ENCODE data around the gene RNGTT. TPM values are rescaled to one million over a fixed set of nuclear protein-coding genes. Genes with fewer than 3 reads are reported as not detected.

The RNGTT gene
- total and polyA plus RNA-seq, 2 experiments from 2014 or later, result 9.2 to 21.5 TPM

- H3K4me3 ChIP-seq, result no peak overlapping the region
- in situ Hi-C loops (cut with MboI), result loop anchor here (25.0 kb wide), 1 partner anchor 936 kb away; no protein-coding TSS in a partner anchor
- no peaks in the 10 kb centered on the region for H3K9me2 ChIP-seq (ENCODE audit: insufficient read depth)
- no peaks in the 10 kb centered on the region for H4K20me1 ChIP-seq (ENCODE audit: insufficient read depth)
- WGBS, 2 experiments (ENCODE audit: low coverage in 1 of 2, low lambda C conversion rate in 2 of 2, missing lambda C conversion rate in 2 of 2), result 53 to 74% methylated on average over 1 of the region's 1 CpG
- TF ChIP-seq EZH2 (IDR thresholded peaks at IDR 0.05; ENCODE audit: insufficient read depth, poor library complexity, severe bottlenecking) (no peak), EZH2phosphoT487 (IDR thresholded peaks at IDR 0.05; ENCODE audit: insufficient read depth, low read depth) (no peak)
- H3K9me3 ChIP-seq (ENCODE audit: low read depth), result no peaks in the 10 kb centered on the region
- H3K27me3 ChIP-seq (replicated peaks; ENCODE audit: insufficient read depth), result no peaks in the 10 kb centered on the region
- no peak overlapping the region for H3K9ac ChIP-seq
- no peak overlapping the region for H3K4me2 ChIP-seq (ENCODE audit: unreplicated experiment)
- H3F3A ChIP-seq (ENCODE audit: insufficient read depth), result peaks cover 14% of the 10 kb centered on the region; the same call in 1 of the 2 replicates
- H2AFZ ChIP-seq, result no peak overlapping the region
- peaks cover 24% of the 10 kb centered on the region for H3K4me1 ChIP-seq (ENCODE audit: insufficient read depth)
- DNase-seq, result no peak
- no peaks in the 10 kb centered on the region for H3K36me3 ChIP-seq (ENCODE audit: low read depth)
- H3K79me2 ChIP-seq (ENCODE audit: insufficient read depth), result peaks cover 6% of the 10 kb centered on the region; the same call in 1 of the 2 replicates
- no peak overlapping the region for H3K27ac ChIP-seq
Measured at GRCh38 chr6:88872962-88873361, 90.5 kb downstream of the RNGTT start.

GRCh38 chr6:88871498-88871897 lies 91.9 kb downstream of the RNGTT start:
- Histone ChIP-seq H4K20me1 (ENCODE audit: insufficient read depth) (no peaks in the 10 kb centered on the region), H3K4me1 (ENCODE audit: insufficient read depth) (peaks cover 31% of the 10 kb centered on the region), H3K4me3 (no peak overlapping the region), H3K4me2 (ENCODE audit: unreplicated experiment) (no peak overlapping the region), H3K9me2 (ENCODE audit: insufficient read depth) (no peaks in the 10 kb centered on the region), H3K9me3 (ENCODE audit: low read depth) (no peaks in the 10 kb centered on the region), H3F3A (ENCODE audit: insufficient read depth) (peaks cover 14% of the 10 kb centered on the region; the same call in 1 of the 2 replicates), H3K36me3 (ENCODE audit: low read depth) (no peaks in the 10 kb centered on the region), H3K27ac (no peak overlapping the region), H2AFZ (no peak overlapping the region), H3K79me2 (ENCODE audit: insufficient read depth) (peaks cover 6% of the 10 kb centered on the region; the same call in 1 of the 2 replicates), H3K9ac (no peak overlapping the region), H3K27me3 (replicated peaks; ENCODE audit: insufficient read depth) (no peaks in the 10 kb centered on the region)
- no peak for DNase-seq
- in situ Hi-C loops (cut with MboI), result loop anchor here (25.0 kb wide), 1 partner anchor 934 kb away; no protein-coding TSS in a partner anchor
- 51 to 55% methylated on average over 3 of the region's 3 CpGs for WGBS, 2 experiments (ENCODE audit: low coverage in 1 of 2, low lambda C conversion rate in 2 of 2, missing lambda C conversion rate in 2 of 2)
- no peak for TF ChIP-seq EZH2phosphoT487 (IDR thresholded peaks at IDR 0.05; ENCODE audit: insufficient read depth, low read depth)

GRCh38 chr6:88870717-88871330 lies 92.6 kb downstream of the RNGTT start:
- Histone ChIP-seq H3K4me3 (no peak overlapping the region), H3K36me3 (ENCODE audit: low read depth) (no peaks in the 10 kb centered on the region), H2AFZ (no peak overlapping the region), H3F3A (ENCODE audit: insufficient read depth) (peaks cover 14% of the 10 kb centered on the region; the same call in 1 of the 2 replicates), H3K79me2 (ENCODE audit: insufficient read depth) (peaks cover 6% of the 10 kb centered on the region; the same call in 1 of the 2 replicates), H3K4me2 (ENCODE audit: unreplicated experiment) (no peak overlapping the region), H3K9me3 (ENCODE audit: low read depth) (no peaks in the 10 kb centered on the region), H3K27ac (no peak overlapping the region), H3K9ac (no peak overlapping the region), H3K27me3 (replicated peaks; ENCODE audit: insufficient read depth) (no peaks in the 10 kb centered on the region), H3K4me1 (ENCODE audit: insufficient read depth) (peaks cover 31% of the 10 kb centered on the region), H4K20me1 (ENCODE audit: insufficient read depth) (no peaks in the 10 kb centered on the region), H3K9me2 (ENCODE audit: insufficient read depth) (no peaks in the 10 kb centered on the region)
- WGBS, 2 experiments (ENCODE audit: low coverage in 1 of 2, low lambda C conversion rate in 2 of 2, missing lambda C conversion rate in 2 of 2), result 0 to 6% methylated on average over 1 of the region's 1 CpG
- in situ Hi-C loops (cut with MboI), result loop anchor here (25.0 kb wide), 1 partner anchor 934 kb away; no protein-coding TSS in a partner anchor
- no peak for TF ChIP-seq EZH2 (IDR thresholded peaks at IDR 0.05; ENCODE audit: insufficient read depth, poor library complexity, severe bottlenecking)
- TF ChIP-seq EZH2phosphoT487 (IDR thresholded peaks at IDR 0.05; ENCODE audit: insufficient read depth, low read depth), result no peak
- peak; percentile 70 for DNase-seq

GRCh38 chr6:88869263-88870020 lies 94.0 kb downstream of the RNGTT start:
- in situ Hi-C loops (cut with MboI), result loop anchor here (25.0 kb wide), 1 partner anchor 932 kb away; no protein-coding TSS in a partner anchor
- Histone ChIP-seq H4K20me1 (ENCODE audit: insufficient read depth) (no peaks in the 10 kb centered on the region), H3K36me3 (ENCODE audit: low read depth) (no peaks in the 10 kb centered on the region), H3K4me3 (0 out of 2 replicates have a peak overlapping the region, but pooled peaks have one; percentile 2), H3K27me3 (replicated peaks; ENCODE audit: insufficient read depth) (no peaks in the 10 kb centered on the region), H3K9me3 (ENCODE audit: low read depth) (no peaks in the 10 kb centered on the region), H3K79me2 (ENCODE audit: insufficient read depth) (peaks cover 6% of the 10 kb centered on the region; the same call in 1 of the 2 replicates), H3K9me2 (ENCODE audit: insufficient read depth) (no peaks in the 10 kb centered on the region), H2AFZ (no peak overlapping the region), H3K27ac (peak overlapping the region; percentile 33), H3K9ac (peak overlapping the region; percentile 3; the same call in 1 of the 2 replicates), H3F3A (ENCODE audit: insufficient read depth) (peaks cover 14% of the 10 kb centered on the region; the same call in 1 of the 2 replicates), H3K4me2 (ENCODE audit: unreplicated experiment) (peak overlapping the region; percentile 49), H3K4me1 (ENCODE audit: insufficient read depth) (peaks cover 31% of the 10 kb centered on the region)
- TF ChIP-seq EZH2phosphoT487 (IDR thresholded peaks at IDR 0.05; ENCODE audit: insufficient read depth, low read depth) (no peak), EZH2 (IDR thresholded peaks at IDR 0.05; ENCODE audit: insufficient read depth, poor library complexity, severe bottlenecking) (no peak)
- 71 to 74% methylated on average over 1 of the region's 1 CpG for WGBS, 2 experiments (ENCODE audit: low coverage in 1 of 2, low lambda C conversion rate in 2 of 2, missing lambda C conversion rate in 2 of 2)
- peak; percentile 40 for DNase-seq
